ENCODE results near the gene TRIOBP.
"Not testable (repeated sequence)": the region's sequence is repeated elsewhere in the genome, so short reads cannot be mapped to it uniquely, and the experiment has no call there.

Gene TRIOBP

DNA sequence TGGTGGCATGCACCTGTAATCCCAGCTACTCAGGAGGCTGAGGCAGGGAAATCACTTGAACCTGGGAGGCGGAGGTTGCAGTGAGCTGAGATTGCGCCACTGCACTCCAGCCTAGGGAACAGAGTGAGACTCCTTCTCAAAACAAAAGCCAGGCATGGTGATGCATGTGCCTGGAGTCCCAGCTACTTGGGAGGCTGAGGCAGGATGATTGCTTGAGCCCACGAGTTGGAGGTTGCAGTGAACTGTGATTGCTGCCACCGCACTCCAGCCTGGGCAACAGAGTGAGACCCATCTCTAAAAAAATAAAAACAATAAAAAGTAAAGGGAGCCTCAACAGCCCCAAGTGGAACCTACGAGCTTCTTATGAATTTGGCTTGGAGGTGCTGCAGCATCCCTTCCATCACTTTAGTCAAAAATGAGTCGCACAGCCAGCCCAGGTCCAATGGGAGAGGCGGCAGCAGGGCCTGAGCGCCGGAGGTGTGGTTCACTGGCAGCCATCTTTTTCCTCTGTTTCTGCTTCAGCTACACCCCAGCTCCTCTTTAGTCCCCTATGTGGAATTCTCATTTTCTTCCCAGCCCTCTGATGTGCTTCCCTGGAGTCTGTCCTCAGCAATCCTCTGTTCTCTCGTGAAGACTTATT, 81.6 kb downstream of the TRIOBP start:
- no peak for DNase-seq (ENCODE audit: low spot score)

DNA sequence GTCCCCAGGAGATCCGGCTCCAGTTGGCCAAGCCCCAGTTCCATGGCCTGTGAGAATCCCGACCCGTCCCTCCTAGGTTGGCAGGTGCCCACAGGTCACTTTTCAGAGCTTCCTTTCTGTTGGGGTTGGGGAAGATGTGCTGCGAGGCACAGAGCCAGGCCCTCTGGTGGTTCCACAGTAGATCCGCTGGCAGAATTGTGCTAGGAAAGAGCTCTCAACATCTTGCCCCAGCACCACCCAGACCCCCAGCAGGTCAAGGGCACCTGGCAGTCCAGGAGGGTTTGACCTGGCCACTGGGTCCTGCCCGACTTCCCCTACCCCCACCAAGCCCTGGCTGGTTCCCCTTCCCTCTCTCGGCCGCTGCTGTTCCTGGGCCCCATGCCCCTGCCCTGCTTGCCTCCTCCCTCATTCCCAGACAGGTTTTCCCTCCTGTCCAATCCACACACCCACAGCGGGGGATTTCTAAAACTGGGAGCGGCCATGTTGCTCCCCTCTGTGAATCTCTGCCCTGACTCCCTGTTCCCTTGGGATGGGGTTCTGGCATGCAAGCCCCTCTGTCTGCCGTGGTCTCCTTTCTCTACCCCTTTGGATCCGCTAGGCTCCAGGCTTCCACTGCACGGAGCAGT, 84.7 kb downstream of the TRIOBP start:
- no peak for DNase-seq (ENCODE audit: low spot score)

DNA sequence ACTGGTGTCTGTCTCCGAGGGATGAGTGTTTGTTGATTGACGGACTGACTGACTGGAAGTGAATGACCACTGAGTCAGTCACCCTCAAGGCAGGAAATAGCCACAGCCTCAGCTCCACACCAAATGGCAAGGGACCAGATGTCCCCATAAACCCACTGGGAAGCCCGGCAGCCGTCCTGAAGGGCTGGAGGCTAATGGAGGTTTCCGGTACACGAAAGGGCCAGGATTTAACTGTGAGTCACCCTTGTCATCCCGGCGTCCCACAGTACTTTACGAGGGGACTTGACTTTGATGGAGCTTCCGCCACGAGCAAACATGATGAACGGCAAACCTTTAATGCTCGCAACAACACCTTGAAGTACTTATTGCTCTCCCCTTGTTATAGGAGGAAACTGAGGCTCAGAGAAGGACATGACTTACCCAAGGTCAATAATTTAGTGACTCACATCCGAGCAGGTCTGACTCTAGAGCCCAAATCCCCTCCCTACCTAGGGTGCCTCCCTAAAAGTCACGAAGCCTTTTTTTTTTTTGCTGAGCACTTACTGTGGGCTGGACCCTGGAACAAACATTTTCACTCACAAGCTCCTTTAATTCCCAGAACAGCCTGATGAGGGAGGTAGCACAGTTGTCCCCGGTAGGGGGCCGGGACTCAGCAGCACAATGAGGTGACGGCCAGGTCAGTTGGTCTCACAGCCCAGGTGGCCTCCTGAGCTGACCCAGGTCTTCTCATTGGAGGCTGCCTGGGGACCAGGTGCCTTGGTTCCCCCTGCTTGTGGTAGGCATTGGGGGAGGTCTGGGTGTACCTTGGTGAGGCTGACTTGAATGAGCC, 85.7 kb downstream of the TRIOBP start:
- no peak for DNase-seq (ENCODE audit: low spot score)

DNA sequence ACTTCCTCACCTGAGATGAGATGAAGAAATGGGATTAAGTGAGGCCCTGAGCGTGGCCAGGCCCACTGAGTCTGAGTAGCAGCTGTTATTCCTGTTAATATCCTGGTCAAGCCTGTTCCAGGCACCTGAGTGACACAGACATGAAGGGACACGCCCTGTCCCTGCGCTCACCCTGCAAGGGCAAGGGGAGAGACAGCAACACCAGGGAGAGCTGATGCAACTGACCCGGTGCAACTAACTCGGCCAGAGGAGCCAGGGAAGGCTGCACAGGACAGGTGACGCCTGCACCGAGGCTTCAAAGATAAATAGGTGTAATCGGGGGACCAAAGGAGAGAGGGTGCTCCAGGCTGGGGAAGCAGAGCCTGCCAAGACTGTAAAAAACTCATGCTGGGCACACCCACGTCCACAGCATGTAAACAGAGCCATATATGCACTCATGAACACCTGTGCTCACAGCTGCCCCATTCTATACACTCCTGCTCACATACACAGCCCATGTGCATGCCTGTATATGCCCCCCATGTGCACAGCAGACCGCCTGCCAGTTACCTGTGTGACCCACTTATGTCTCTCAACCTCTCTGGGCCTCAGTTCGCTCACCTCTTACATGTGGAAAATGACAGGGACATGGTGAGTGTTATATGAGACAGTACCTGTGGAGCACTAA, 88.1 kb downstream of the TRIOBP start:
- no peak for DNase-seq (ENCODE audit: low spot score)

DNA sequence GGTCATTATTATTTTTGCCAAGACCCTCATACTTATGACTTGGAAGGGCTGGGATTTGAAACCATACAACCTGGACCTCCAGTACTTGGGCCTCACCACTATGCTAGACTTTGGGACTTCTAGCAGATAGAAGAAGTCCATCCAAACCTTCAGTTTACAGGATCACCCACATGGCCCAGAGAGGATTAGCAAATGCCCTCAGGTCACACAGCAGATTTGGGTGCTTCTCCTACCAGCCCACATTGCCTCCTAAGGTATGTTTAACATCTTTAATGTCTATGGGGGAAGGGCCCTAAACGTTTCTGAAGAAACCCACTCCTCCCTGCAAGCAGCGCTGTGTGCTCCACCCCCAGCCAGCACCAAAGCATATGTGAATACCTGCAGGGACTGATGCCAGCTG, 93.4 kb downstream of the TRIOBP start:
- no peak for DNase-seq (ENCODE audit: low spot score)

DNA sequence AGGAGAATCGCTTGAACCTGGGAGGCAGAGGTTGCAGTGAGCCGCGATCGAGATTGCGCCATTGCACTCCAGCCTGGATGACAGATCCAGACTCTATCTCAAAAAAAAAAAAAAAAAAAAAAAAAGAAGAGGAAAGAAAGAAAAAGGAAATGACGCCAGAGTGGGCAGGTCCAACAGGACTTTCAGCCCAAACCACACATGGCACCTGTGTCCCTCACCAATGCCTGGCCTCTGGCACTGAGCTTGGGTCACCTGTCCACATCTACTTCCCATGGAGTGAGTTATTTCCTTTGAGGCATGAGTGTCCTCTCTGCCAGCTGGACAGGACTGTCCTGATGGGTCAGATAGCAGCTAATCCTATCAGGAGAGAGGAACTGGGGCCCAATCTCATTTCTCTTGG, 95.6 kb downstream of the TRIOBP start:
- DNase-seq (ENCODE audit: low spot score), result no peak

DNA sequence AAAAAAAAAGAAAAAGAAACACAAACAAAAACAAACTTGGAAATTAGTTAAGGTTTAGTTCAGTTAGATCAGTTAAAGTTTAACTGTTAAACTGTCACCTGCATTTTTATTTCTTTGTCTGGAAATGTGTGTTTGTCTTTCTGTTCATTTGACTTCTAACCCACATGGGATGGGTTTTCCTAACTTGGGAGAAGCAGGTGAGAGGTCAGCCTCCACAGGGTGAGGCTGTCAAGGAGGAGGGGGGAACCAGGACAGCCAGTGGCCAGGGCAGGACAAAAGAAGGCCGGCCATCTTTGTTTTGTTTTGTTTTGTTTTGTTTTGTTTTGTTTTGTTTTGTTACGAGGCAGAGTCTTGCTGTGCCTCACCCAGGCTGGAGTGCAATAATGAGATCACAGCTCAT, 97.5 kb downstream of the TRIOBP start:
- DNase-seq (ENCODE audit: low spot score), result no peak

DNA sequence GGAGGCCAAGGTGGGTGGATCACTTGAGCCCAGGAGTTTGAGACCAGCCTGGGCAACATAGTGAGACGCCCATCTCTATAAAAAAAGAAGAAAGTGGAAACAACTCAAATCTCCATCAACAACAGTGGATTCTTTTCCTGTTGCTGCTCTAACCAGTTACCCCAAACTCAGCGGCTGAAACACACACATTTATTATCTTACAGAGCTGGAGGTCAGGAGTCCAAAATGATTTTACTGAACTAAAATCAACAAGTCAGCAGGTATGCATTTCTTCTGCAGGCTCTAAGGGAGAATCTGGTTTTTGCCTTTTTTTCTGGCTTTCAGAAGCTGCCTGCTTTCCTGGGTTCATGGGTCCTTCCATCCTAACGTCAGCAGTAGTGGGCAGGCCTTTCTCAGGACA, 99.2 kb downstream of the TRIOBP start:
- DNase-seq (ENCODE audit: low spot score), result no peak

DNA sequence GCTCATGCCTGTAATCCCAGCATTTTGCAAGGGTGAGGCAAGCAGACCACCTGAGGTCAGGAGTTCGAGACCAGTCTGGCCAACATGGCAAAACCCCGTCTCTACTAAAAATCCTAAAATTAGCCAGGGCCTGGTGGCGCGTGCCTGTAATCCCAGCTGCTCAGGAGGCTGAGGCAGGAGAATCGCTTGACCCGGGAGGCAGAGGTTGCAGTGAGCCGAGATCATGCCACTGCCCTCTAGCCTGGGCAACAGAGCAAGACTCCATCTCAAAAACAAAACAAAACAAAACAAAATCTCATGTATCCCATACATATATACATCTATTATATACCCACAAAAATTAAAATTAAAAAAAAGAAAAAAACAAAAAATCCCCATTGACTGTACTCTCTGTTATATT, 100.4 kb downstream of the TRIOBP start:
- not testable (repeated sequence) for DNase-seq (ENCODE audit: low spot score)

DNA sequence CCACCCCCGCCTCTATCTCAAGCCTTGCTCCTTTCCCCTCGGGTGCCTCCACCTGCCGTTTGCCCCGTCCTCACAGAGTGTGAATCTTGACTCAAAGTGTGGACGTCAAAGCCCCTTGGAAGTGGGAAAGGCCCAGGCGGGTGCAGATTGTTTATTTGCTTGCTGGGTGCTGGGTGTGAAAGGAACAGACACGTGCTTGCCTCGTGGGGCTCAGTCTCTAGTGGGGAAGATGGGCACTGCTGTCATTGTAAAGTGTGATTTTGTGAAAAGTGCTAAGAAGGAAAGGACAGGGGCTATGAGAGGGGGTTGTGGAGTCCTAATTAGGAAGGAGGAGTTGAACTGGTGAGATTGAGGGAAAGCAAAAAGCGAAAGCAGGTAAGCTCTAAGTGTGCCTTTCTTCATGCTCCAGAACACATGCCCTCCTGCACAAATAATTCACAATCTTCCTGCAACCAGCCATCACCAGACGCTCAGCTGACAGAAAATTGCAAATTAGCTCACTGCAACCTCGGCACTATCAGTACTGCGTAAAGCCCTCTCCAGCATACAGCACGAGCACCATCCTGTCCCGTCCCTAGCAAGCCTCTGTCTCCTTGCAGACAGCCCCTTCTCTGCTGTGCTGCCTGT, 101.1 kb downstream of the TRIOBP start:
- DNase-seq (ENCODE audit: low spot score), result no peak

DNA sequence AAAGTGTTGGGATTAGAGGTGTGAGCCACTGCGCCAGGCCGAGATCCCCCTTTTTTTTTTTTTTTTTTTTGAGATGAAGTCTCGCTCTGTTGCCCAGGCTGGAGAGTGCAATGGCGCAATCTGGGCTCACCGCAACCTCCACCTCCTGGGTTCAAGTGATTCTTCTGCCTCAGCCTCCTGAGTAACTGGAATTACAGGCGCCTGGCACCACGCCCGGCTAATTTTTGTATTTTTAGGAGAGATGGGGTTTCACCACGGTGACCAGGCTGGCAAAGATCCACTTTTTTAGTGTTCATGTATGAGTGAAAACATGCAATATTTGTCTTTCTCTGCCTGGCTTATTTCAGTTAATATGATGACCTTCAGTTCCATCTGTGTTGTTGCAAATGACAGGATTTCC, 103.1 kb downstream of the TRIOBP start:
- DNase-seq (ENCODE audit: low spot score), result not testable (repeated sequence)

DNA sequence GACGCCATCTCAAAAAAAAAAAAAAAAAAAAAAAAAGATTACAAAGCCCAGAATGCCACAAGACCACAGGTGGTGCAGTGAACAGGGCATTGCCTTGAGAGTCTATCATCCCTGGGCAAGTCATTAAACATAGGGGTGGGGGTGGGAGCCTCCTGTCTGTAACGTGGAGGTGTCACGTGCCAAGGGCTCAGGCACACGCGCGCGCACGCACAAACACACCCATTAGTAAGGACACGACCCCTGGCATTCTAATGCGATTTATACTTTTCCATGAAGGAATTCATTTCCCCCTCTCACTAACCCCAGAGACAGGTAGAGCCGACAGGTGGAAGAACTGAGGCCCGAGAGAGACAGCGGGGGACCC, 105.1 kb downstream of the TRIOBP start:
- DNase-seq (ENCODE audit: low spot score), result no peak

DNA sequence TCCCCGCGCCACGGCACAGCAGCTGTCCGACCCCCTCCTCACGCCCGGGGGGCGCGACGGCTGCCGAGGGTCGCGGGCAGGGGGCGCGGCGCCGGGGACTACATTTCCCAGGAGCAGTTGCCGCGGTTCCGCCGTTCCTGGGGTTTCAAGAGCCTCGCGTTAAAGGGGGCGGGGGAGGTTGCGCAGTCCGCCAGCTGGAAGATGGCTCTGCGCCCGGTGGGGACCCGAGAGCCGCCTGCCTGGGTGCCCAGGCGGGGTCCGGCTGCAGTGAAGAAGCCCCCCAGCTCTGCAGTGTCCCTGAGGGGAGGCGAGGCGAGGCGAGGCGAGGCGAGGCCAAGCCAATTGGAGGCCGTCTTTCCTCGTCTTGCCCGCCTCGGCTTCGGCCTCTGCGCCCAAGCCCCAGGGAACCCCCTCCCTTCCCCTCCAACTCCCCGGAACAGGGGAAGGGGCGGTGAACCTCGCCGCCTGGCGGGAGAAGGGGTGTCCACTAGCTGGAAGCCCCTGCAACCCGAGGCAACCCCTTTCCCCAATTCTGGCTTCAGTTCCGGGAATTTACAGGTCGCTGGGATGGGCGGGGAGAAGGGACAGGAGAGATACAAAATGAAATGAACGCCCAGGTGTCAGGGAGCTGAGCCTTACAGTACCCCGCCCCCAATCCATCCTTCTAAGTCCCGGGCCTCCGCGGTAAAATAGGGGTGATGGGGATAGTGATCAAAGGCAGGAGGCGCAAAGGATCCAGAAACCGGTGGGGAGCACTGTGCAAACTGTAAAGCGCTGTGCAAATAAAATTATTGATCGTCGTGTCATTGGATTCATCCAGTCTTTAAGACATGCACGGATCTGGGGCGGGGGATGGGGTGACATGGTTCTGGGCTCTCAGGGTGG, 105.7 kb downstream of the TRIOBP start:
- DNase-seq (ENCODE audit: low spot score), result no peak

DNA sequence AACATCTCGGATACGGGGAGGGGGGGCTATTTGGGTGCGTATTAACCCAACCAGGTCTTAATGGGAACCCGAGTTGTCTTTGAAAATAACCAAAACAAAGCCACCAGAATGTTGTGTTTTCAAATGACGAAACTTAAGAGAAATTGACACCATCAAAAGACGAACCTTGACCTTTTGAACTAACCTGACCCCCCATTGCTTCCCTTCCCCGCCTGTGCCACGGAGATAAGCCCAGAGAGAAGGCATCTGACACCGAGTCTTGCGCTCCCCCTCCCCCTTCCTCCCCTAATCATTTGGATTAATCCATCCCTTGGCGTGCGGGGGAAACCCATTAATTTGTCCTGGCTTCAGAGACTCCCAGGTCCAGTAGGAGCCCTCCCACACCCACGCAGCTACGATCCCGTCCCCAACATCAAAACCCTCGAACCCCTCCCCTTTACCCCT, 106.4 kb downstream of the TRIOBP start:
- no peak for DNase-seq (ENCODE audit: low spot score)

DNA sequence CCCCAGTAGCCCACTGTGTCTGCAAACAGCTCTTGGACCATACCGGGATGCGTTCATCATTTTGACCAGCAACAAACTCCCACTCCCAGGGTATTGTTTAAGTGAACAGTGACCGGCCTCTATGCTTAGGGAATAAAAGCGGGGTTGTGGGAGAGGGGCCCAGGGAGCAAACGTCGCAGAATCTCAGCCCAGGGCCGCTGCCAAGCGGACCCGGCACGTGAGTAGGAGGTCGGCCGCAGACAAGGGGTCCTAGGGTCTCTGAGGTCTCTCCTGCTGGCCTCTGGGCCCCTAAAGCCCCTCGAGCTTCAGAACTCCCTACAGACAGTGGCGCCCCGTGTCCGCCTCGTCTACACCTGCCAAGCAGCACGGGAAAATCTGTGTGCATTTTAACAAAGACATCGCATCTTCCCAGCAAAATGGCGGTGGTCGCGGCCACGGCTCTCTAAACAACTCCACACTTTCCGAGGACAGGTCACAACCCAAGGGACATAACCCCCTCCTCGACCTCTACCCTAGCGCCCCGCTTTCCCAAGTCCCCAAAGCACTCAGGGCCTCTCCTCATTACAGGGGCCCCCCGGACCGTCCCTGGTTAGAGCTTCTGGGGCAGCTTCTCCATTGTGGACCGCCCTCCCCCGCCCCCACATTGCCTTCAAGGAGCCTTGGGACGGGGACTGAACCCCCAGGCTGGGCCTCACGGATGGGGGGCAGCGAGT, 106.9 kb downstream of the TRIOBP start:
- no peak for DNase-seq (ENCODE audit: low spot score)

DNA sequence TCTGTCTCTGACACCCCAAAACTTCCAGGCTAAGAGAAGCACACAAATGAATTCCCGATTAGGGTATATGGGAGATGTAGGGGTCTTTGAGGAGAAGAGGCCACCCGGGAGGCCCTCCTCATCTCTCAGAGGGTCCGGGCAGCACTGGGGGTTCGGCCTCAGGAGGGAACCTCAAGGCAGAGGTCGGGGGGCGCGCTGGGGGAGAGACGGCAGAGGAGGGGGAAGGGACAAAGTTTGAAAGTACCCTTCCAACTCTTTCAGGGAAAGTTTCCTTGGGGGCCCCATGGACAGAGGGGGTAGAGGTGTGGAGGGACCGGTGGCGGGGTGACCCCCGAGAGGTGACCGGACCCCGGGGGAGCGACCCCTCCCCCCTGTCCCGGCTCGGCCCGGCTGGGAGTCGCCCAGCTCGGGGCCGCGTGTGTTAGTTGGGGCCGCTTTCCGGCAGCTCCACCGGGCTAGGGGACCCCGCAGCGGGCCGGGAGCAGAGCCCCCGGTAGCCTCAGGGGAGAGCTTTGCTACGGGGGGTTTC, 107.6 kb downstream of the TRIOBP start:
- DNase-seq (ENCODE audit: low spot score), result no peak

DNA sequence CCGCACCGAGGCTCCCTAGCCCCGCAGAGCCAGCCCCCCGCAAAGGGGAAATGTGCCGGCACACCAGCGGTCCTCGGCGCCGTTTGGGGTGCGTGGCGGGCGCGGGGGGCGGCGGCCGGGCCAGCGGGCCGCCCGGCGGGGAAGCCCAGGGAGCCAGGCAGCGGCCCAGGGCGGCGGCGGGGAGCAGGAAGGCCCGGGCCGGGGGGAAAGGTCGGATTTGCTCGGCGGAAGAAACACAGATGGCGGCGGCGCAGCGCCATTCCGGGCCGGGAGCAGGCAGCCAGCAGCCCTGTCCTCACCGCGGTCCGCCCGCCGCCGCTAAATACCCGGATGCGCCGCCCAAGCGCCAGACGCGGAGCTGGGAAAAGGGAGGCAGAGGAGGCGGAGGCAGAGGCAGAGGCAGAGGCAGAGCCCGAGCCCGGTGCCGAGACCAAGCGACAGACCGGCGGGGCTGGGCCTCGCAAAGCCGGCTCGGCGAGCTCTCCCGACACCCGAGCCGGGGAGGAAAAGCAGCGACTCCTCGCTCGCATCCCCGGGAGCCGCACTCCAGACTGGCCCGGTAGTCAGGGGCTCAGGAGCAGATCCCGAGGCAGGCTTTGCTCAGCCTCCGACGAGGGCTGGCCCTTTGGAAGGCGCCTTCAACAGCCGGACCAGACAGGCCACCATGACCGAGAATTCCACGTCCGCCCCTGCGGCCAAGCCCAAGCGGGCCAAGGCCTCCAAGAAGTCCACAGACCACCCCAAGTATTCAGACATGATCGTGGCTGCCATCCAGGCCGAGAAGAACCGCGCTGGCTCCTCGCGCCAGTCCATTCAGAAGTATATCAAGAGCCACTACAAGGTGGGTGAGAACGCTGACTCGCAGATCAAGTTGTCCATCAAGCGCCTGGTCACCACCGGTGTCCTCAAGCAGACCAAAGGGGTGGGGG, 108.3 kb downstream of the TRIOBP start:
- DNase-seq (ENCODE audit: low spot score), result peak; percentile 84

DNA sequence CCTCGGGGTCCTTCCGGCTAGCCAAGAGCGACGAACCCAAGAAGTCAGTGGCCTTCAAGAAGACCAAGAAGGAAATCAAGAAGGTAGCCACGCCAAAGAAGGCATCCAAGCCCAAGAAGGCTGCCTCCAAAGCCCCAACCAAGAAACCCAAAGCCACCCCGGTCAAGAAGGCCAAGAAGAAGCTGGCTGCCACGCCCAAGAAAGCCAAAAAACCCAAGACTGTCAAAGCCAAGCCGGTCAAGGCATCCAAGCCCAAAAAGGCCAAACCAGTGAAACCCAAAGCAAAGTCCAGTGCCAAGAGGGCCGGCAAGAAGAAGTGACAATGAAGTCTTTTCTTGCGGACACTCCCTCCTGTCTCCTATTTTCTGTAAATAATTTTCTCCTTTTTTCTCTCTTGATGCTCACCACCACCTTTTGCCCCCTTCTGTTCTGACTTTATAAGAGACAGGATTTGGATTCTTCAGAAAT, 109.0 kb downstream of the TRIOBP start:
- DNase-seq (ENCODE audit: low spot score), result peak; percentile 27
